ENCODE data around the gene PRDM2. TPM values are rescaled to one million over a fixed set of nuclear protein-coding genes. Genes with fewer than 3 reads are reported as not detected.

Gene PRDM2
- total and polyA plus RNA-seq, 2 of the 13 experiments (the other 11 are each of a cell fraction or from before 2014, with no cell fraction given): 4.0 to 6.5 TPM

DNA sequence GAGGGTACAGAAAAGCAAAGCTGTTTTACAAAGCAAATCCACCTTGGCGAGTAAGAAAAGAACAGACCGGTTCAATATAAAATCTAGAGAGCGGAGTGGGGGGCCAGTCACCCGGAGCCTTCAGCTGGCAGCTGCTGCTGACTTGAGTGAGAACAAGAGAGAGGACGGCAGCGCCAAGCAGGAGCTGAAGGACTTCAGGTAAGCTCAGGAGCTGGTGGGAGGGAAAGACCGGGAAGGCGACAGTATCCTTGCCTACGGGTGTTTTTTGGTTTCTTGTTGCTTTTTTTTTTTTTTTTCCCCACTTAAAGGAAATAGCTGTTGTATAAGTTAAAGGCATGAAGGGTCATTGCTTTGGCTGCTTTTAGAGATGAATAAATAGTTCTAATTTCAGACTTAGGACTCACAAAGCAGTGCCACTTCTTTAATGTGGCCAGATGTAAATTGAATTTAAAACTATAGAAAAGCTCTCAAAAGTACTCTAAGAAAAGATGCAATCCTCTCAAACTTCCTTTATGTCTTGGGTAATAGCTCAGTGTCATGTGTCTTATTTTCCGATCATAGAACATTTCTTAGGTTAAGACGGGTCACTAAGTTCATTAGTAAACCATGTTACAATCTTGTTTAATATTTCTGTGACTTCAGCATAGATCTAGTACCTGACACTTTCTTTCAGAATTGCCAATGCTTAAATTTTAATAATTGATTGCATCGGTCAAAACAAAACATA lies 82.8 kb downstream of the PRDM2 start:
- ATAC-seq (no peak), DNase-seq (ENCODE audit: low spot score) (no peak), FAIRE-seq (no peak)
- 96% methylated on average over 12 of the region's 12 CpGs for WGBS (ENCODE audit: low lambda C conversion rate)
- H3K4me1 ChIP-seq (ENCODE audit: insufficient read depth, low read length): no peaks in the 10 kb centered on the region
- ChIA-PET POLR2A (no interaction called here), CTCF (ENCODE audit: low intra/inter-chr PET ratio, low total read pairs) (no interaction called here)
- no peaks in the 10 kb centered on the region for H3K9me3 ChIP-seq (ENCODE audit: low read length)
- no peak overlapping the region for H3K27ac ChIP-seq (ENCODE audit: extremely low read length, insufficient read depth, low read length)
- TF ChIP-seq BRD4 (CRISPR knock-in tag; IDR thresholded peaks at IDR 0.05): no peak
- no peak for TF ChIP-seq ZNF713 (CRISPR knock-in tag; IDR thresholded peaks at IDR 0.05)
- TF ChIP-seq TAF1 (CRISPR knock-in tag; IDR thresholded peaks at IDR 0.05): no peak
- TF ChIP-seq POGZ (CRISPR knock-in tag; IDR thresholded peaks at IDR 0.05): no peak
- TF ChIP-seq REL (CRISPR knock-in tag; conservative IDR thresholded peaks at IDR 0.05): no peak
- no peak for TF ChIP-seq GLMP (CRISPR knock-in tag; IDR thresholded peaks at IDR 0.05; ENCODE audit: borderline replicate concordance)
- TF ChIP-seq NFE2L1 (CRISPR knock-in tag; IDR thresholded peaks at IDR 0.05; ENCODE audit: borderline replicate concordance): no peak
- TF ChIP-seq ZNF777 (CRISPR knock-in tag; IDR thresholded peaks at IDR 0.05): no peak
- no peak for TF ChIP-seq ZNF205 (CRISPR knock-in tag; IDR thresholded peaks at IDR 0.05)
- TF ChIP-seq, protein P1, sequence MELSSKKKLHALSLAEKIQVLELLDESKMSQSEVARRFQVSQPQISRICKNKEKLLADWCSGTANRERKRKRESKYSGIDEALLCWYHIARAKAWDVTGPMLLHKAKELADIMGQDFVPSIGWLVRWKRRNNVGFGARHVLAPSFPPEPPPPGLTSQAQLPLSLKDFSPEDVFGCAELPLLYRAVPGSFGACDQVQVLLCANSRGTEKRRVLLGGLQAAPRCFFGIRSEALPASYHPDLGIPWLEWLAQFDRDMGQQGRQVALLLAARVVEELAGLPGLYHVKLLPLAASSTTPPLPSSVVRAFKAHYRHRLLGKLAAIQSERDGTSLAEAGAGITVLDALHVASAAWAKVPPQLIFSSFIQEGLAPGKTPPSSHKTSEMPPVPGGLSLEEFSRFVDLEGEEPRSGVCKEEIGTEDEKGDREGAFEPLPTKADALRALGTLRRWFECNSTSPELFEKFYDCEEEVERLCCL (CRISPR knock-in tag; IDR thresholded peaks at IDR 0.05; ENCODE audit: borderline replicate concordance): no peak
- no peak for TF ChIP-seq ZC3H4 (CRISPR knock-in tag; IDR thresholded peaks at IDR 0.05; ENCODE audit: borderline replicate concordance)
- no peak overlapping the region for H3K4me2 ChIP-seq (ENCODE audit: low read depth, low read length)
- in situ Hi-C loops (cut with HindIII; ENCODE audit: extremely low pct_ligation_motif_present, low pct_unique_long_range_greater_than_20kb): no loop called here
- H3K36me3 ChIP-seq (replicated peaks in 1 of 2; ENCODE audit: control insufficient read depth in 1 of 2, insufficient read depth in 2 of 2, low read length in 2 of 2): peaks cover 9 to 53% of the 10 kb centered on the region in 2 experiments; a peak in 4 of 5 replicates
- no peaks in the 10 kb centered on the region for H3K79me2 ChIP-seq (ENCODE audit: insufficient read depth, low read length)
- H3K27me3 ChIP-seq (ENCODE audit: control insufficient read depth in 1 of 2, insufficient read depth in 2 of 2, low read length in 2 of 2): no peaks in the 10 kb centered on the region
- BruUV-seq (replicated peaks): no TSS peak
- H4K20me1 ChIP-seq (ENCODE audit: insufficient read depth, low read length): no peaks in the 10 kb centered on the region
- H2AFZ ChIP-seq (ENCODE audit: low read length): no peak overlapping the region
- H3K9ac ChIP-seq (ENCODE audit: insufficient read depth, low read depth, low read length): no peak overlapping the region
- intact Hi-C loops (cut with micrococcal nuclease; ENCODE audit: unreplicated experiment): no loop called here
- H3K4me3 ChIP-seq (replicated peaks in 1 of 3; ENCODE audit: insufficient read depth in 1 of 3, low read depth in 2 of 3, low read length in 3 of 3): no peak overlapping the region

Data from HepG2 (cell line).